Calu3 (cell line): ENCODE measurements around the gene EIF4B. TPM values are rescaled to one million over a fixed set of nuclear protein-coding genes. Genes with fewer than 3 reads are reported as not detected.

Source experiments
- BruUV-seq: library from RNA; stranded (reverse); fragments of 400-500 nt; replicated peaks from 2 replicates; lab custom pipeline; 2021; lab: Mats Ljungman, UMichigan
- CTCF ChIA-PET: fragments of 300-600 bp; sonication (Branson Sonifier 250); formaldehyde crosslinking; loops from one replicate; lab custom pipeline; 2022; ENCODE audit warnings: antibody characterized with exemption; lab: Charles Lee
- DNase-seq: peaks from one replicate; pipeline ENCODE4 v3.0.0; 2022
- H3K27ac Mint-ChIP-seq: one replicate; pipeline ENCODE4 v1.8.0; 2022; ENCODE audit warnings: mixed read lengths; ENCODE audit not compliant: unreplicated experiment
- H3K27me3 Mint-ChIP-seq: one replicate; pipeline ENCODE4 v1.8.0; 2022; ENCODE audit warnings: mixed read lengths; ENCODE audit not compliant: unreplicated experiment
- H3K36me3 Mint-ChIP-seq: one replicate; pipeline ENCODE4 v1.8.0; 2022; ENCODE audit warnings: mild to moderate bottlenecking, moderate library complexity, mixed read lengths; ENCODE audit not compliant: insufficient read depth, unreplicated experiment
- H3K4me1 Mint-ChIP-seq: one replicate; pipeline ENCODE4 v1.8.0; 2022; ENCODE audit warnings: mild to moderate bottlenecking, low read depth, mixed read lengths; ENCODE audit not compliant: unreplicated experiment
- H3K4me3 Mint-ChIP-seq: one replicate; pipeline ENCODE4 v1.8.0; 2022; ENCODE audit warnings: mild to moderate bottlenecking, low read depth, moderate library complexity, mixed read lengths; ENCODE audit not compliant: unreplicated experiment
- H3K9me3 Mint-ChIP-seq: one replicate; pipeline ENCODE4 v1.8.0; 2022; ENCODE audit warnings: low read depth, mixed read lengths; ENCODE audit not compliant: unreplicated experiment
- intact Hi-C: fragments of 100-400 bp; cut with micrococcal nuclease; formaldehyde crosslinking; loops from one replicate; pipeline ENCODE4 v1.10.0; 2022; ENCODE audit not compliant: unreplicated experiment
- total RNA-seq: library from RNA; stranded (reverse); gene quantifications from 2 replicates; pipeline ENCODE4 v1.2.3, GENCODE V29; 2022
- TF ChIP-seq, protein P1 (sequence below): fragments of 200-600 bp; IDR thresholded peaks from one replicate; pipeline ENCODE4 v1.8.0; 2022; ENCODE audit warnings: antibody characterized with exemption; ENCODE audit not compliant: unreplicated experiment

EIF4B gene
- total RNA-seq, 1 experiment from 2014 or later = 272 TPM

DNA sequence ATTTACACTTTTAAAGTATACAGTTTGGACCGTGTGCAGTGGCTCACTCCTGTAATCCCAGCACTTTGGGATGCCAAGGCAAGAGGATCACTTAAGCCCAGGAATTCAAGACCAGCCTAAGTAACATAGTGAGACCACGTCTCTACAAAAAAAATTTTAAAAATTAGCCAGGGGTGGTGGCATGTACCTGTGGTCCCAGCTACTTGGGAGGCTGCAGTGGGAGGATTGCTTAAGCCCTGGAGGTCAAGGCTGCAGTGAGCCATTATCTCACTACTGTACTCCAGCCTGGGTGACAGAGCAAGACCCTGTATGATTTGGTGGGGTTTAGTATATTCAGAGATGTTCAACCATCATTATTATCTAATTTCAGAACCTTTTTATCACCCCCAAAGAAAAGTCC lies 4.7 kb downstream of the EIF4B start:
- intact Hi-C loops = no loop called here
- Mint-ChIP-seq H3K4me1 (peaks cover 14% of the 10 kb centered on the region), H3K36me3 (peaks cover 64% of the 10 kb centered on the region), H3K27ac (no peak overlapping the region), H3K4me3 (no peak overlapping the region), H3K27me3 (no peaks in the 10 kb centered on the region), H3K9me3 (no peaks in the 10 kb centered on the region)
- no TSS peak for BruUV-seq
- CTCF ChIA-PET = interaction anchor here (1.2 kb wide), 1 partner anchor 33 kb away, joined by 3 read pairs; no protein-coding TSS in a partner anchor
- TF ChIP-seq, protein P1, sequence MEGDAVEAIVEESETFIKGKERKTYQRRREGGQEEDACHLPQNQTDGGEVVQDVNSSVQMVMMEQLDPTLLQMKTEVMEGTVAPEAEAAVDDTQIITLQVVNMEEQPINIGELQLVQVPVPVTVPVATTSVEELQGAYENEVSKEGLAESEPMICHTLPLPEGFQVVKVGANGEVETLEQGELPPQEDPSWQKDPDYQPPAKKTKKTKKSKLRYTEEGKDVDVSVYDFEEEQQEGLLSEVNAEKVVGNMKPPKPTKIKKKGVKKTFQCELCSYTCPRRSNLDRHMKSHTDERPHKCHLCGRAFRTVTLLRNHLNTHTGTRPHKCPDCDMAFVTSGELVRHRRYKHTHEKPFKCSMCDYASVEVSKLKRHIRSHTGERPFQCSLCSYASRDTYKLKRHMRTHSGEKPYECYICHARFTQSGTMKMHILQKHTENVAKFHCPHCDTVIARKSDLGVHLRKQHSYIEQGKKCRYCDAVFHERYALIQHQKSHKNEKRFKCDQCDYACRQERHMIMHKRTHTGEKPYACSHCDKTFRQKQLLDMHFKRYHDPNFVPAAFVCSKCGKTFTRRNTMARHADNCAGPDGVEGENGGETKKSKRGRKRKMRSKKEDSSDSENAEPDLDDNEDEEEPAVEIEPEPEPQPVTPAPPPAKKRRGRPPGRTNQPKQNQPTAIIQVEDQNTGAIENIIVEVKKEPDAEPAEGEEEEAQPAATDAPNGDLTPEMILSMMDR = no peak
- no peak for DNase-seq

DNA sequence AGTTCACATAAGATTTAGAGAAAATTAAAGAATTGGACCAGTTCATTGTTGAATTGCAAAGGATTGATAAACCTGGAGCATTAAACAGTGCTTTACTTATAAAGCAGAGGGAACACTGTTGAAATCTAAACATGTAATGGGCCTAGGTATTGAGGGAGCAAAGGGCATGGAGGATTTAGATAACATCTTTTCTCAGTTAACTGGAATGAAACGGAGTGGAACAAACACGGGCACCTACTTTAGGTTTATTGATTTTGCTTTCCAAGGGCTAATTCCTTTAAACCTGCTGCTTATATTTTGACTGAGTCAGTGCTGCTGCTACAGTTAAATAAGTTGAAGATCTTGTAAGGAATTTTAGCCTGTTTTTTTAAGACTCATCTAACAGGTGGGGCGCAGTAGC lies 5.6 kb downstream of the EIF4B start:
- H3K27ac Mint-ChIP-seq = no peak overlapping the region
- H3K27me3 Mint-ChIP-seq = no peaks in the 10 kb centered on the region
- CTCF ChIA-PET = no interaction called here
- H3K36me3 Mint-ChIP-seq = peaks cover 63% of the 10 kb centered on the region
- TF ChIP-seq, protein P1 = no peak
- intact Hi-C loops = no loop called here
- no TSS peak for BruUV-seq
- peaks cover 14% of the 10 kb centered on the region for H3K4me1 Mint-ChIP-seq
- H3K4me3 Mint-ChIP-seq = no peak overlapping the region
- H3K9me3 Mint-ChIP-seq = no peaks in the 10 kb centered on the region
- DNase-seq = no peak

DNA sequence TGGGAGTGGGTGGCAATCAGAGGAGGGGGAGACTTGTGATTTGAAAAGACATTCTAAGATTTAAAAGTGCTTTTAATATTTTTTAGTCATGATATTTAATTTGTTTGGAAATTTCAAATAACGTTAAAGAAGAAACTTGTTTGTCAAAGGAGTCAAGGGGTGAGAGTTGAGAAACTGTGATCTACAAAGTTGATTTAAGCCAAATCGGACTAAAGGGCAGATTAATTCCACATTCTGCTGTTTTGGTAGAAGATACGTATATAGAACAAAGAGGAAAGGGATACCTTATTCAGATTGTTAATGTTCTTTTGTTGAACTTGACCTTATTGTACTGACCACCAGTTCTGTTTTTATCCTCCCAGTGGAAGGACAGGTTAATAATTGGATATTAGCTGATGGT lies 6.7 kb downstream of the EIF4B start:
- no peak overlapping the region for H3K4me3 Mint-ChIP-seq
- peaks cover 14% of the 10 kb centered on the region for H3K4me1 Mint-ChIP-seq

DNA sequence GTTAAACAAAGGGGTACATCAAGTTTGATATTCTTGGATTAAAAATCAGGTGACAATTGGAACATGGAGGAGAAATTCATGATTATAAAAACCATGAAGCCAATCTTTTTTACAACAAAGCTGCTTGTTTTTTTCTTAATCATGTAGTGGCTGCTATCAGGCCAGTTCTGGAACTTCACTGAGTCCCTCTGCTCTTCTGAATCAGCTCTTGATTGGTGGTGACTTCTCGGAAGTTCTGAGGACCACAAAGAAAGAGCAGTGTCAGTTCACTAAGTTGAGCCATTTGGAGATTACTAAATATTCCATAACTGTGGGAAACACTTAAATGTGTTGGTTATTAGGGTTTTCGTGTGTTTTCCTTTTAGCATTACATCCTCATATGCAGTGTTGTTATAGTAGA lies 8.5 kb downstream of the EIF4B start:
- Mint-ChIP-seq H3K27me3 (no peaks in the 10 kb centered on the region), H3K36me3 (peaks cover 58% of the 10 kb centered on the region), H3K4me3 (no peak overlapping the region), H3K27ac (no peak overlapping the region), H3K9me3 (no peaks in the 10 kb centered on the region), H3K4me1 (peaks cover 6% of the 10 kb centered on the region)
- BruUV-seq = no TSS peak
- TF ChIP-seq, protein P1 = no peak
- CTCF ChIA-PET = no interaction called here
- no peak for DNase-seq
- intact Hi-C loops = no loop called here

More for the DNA sequence above, 6.7 kb downstream of the EIF4B start:
- H3K27me3 Mint-ChIP-seq = no peaks in the 10 kb centered on the region
- TF ChIP-seq, protein P1 = no peak
- intact Hi-C loops = no loop called here
- BruUV-seq = no TSS peak
- no peaks in the 10 kb centered on the region for H3K9me3 Mint-ChIP-seq
- CTCF ChIA-PET = no interaction called here
- no peak overlapping the region for H3K27ac Mint-ChIP-seq
- peaks cover 63% of the 10 kb centered on the region for H3K36me3 Mint-ChIP-seq
- DNase-seq = no peak
